Renal cortical epithelial cell (primary cell): ENCODE results near the gene ATP6V0A1. TPM values are rescaled to one million over a fixed set of nuclear protein-coding genes. Genes with fewer than 3 reads are reported as not detected.
A peak's percentile ranks its signal among the peaks of the same experiment; 100 is the strongest.
"Not testable (repeated sequence)": the region's sequence is repeated elsewhere in the genome, so short reads cannot be mapped to it uniquely, and the experiment has no call there.

ENCODE experiments used
- DNase-seq: peaks from one replicate; pipeline ENCODE4 v3.0.0-alpha.2; 2011; ENCODE audit warnings: low read depth
- total RNA-seq: library from RNA; depleted of rRNA; stranded (reverse); fragments of >200 nt; gene quantifications from 2 replicates; pipeline ENCODE4 v1.2.3, GENCODE V29; 2014

The ATP6V0A1 gene
- 43.6 and 137 TPM in 2 replicates for total RNA-seq

DNA sequence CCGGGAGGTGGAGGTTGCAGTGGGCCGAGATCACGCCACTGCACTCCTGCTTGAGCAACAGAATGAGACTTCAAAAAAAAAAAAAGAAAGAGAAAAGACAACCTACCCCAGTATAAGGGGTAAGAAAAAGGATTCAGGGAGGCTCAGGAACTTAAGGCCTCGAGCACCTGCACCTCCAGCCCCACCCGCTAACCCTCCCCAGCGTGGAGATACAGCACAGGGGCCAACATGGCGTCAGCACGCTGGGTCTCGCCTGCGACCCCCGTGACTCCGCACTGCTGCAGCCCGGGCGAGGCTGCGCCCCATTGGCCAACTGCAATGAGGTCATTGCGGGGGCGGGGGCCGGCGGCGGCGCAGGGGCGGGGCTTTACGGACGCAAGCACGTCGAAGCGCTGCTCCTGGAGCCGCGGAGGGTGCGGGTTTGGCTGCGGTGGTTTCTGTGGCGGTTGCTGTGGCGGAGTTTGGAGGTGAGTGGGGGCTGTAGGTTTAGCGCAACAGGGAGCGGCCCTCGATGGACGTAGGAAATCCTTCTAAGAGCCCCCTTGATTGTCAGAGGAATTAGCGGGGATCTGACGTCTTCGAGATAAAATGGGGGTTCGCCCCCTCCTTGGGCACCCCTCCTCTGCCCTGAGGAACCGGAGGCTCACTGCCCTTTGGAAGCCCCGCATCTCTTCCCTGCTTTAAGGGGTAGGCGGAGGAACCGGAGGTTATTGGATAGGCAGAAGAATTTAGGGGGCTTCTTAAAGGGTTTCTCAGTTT, at the start of gene ATP6V0A1:
ATP6V0A1 (plus strand) TSS at position 382 of the 759 bp plus-strand sequence. CDS start 2,017 bp downstream, outside the sequence.
- peak; percentile 52 for DNase-seq

DNA sequence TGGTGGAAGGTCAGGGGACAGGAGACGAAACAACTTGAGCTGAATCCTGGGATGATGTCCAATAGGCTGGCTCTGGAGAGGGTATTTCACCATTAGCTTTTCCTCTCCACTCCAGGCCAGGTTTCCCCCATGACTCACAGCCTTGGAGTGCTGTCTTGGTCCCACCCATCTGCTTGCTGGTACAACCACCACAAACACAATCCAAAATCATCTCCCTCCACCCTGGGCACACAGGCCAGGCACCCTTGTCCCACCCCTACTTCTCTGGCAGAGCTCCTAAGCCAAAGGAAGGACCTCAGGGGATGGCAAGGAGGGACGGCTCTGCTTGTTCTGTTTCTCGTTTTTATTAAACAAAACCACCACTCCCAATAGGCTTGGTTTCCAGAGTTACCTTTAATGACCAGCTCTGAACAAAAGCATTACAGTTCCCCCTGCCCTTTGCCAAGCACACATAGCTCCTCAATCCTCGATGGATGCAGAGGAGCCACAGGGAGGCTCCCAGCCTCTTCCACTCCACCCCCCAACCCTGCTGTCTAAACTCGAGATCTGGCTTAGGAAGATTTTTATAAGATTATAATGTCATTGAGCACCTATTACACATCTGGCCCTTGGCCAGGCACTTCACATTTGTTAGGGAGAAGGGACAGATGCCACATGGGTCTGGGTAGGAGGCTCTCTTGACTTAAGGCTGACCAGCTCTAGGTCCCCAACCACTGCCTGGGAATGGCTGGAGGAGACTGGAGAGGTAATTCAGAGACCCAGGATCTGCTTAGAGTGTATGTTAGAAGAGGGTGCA, 49.0 kb upstream of the ATP6V0A1 start:
- DNase-seq: peak; percentile 91

DNA sequence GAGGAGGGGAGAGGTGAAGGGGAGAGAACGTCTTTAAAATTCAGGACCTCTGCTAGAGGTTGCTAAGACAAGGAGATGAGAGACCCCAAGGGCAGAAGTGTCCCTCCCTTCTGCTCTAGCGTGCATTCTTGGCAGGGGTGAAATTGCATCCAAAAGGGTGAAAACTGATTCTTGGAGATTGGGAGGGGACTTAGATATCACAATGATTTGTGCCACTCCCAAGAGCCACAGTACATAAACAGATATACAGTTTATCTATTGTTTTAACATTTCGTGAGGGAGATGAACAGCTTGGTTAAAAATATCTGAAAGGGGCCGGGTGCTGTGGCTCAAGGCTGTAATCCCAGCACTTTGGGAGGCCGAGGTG, 48.4 kb upstream of the ATP6V0A1 start:
- no peak for DNase-seq

DNA sequence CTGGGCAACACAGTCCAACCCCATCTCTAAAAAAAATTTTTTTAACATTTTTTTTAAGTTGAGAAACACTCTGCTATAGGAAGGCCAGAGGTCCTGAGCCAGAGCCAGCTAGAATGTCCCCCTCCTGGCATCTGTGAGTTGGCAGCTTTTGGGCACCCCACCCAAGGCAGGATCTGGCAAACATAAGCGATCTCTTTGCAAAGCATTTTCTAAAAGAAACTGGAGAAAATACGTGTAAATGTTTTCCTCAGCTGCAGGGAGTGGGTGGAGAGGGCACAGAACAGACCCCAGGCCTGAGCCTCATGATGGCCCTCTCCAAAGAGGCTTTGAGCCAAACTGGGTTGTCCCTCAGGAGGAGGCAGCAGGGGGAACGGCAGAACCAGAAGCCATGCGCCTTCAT, 47.3 kb upstream of the ATP6V0A1 start:
- DNase-seq: no peak

DNA sequence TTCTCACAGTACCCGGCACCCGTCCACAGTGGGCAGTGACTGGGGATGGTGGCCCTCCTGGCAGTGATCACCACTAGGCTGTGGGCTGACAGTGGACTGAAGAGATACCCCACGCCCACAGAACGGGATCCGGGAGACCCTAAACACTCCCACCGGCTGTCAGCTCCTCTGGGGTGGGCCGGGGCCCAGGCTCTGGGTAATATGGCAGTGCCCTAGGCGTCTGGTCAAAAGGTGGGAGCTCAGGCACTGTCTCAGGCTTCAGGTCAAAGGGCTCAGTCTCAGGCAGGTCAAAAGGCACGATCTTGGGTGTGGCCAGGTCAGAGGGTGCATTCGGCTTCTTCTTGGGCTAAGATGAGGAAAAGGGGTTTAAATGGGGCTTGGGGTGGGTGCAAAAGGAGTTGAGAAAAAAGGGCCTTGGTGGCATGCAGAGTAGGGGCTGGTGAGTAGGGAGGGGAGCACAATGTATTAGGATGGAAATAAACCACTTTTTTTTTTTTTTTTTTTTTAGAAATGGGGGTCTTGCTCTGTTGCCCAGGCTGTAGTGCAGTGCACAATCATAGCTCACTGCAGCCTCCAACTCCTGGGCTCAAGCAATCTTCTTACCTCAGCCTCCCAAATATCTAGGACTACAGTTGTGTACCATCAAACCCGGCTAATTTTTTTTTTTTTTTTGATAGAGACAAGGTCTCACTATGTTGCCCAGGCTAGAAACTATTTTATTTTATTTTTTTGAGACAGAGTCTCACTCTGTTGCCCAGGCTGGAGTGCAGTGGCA, 46.6 kb upstream of the ATP6V0A1 start:
- no peak for DNase-seq

DNA sequence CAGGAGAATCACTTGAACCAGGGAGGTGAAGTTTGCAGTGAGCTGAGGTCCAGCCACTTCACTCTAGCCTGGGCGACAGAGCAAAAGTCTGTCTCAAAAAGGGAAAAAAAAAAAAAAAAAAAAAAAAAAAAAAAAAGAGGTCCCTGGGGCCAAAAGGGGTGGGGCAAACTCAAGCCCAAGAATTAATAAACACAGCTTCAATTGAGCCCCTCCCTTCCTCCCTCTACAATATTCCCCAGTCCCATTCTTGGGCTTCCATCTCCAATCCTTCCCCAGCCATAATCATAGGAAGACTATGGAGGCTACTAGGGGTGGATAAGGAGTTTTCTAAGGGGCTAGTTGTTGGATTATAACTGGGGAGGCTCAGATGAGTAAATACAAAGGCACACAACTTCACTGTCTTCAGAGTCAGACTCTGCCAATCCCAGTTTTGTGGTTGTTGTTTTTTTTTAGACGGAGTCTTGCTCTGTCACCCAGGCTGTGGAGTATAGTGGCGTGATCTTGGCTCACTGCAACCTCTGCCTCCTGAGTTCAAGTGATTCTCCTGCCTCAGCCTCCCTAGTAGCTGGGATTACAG, 45.1 kb upstream of the ATP6V0A1 start:
- DNase-seq: no peak

DNA sequence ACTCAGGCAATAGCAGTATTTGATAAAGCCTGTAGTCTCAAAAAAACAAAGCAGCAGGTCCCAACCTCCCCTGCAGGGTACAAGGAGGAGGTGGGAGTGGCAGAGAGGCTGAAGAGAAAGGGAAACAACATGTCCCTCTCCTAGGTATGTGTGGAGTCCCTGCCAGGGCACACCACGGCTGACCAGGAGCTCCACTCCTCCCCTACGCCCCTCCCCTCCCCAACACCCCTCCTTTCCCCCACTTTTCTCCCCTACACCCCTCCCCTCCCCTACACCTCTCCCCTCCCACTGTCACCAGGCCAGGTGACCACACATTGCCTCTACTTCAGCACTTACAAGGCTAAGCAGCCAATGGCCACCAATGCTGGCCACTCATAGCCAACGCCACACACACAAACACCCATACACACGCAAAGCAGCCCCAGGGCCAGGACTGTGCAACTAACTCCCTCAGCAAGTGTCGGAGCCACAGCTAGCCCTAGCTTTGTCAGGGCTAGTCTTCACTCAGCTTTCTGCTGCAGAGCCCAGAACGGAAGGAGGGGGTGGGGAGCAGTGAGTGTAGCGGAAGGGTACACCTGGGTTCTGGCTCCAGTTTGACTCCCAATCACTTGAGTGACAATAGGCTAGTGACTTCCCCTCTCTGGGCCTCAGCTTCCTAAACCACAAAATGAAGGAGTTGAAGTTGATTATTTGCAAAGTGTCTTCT, 43.8 kb upstream of the ATP6V0A1 start:
- no peak for DNase-seq

DNA sequence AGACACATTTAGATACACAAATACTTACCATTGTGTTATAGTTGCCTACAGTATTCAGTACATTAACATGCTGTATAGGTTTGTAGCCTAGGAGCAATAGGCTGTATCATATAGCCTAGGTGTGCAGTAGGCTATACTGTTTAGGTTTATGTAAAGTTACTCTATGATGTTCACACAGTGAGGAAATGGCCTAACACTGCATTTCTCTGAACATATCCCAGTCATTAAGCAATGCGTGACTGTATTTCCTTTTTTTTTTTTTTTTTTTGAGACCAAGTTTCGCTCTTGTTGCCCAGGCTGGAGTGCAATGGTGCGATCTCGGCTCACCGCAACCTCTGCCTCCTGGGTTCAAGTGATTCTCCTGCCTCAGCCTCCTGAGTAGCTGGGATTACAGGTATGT, 40.7 kb upstream of the ATP6V0A1 start:
- not testable (repeated sequence) for DNase-seq

DNA sequence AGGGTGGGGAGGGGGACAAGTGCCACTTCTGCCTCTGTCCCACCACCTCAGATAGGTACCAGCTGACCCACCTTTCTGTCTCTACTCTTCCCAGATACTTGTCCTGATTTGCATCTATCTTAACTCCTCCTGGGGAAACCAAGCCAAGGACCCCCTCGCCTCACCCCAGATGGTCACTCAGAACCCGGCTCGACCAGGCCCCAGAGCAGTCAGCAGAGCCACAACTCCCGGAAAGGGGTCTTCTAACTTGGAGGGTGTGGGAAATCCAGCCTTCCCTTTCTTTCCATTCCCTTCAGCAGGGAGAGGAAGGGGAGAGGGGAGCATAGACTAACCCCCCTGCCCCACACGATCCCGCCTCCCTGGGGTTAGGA, 37.6 kb upstream of the ATP6V0A1 start:
- no peak for DNase-seq

DNA sequence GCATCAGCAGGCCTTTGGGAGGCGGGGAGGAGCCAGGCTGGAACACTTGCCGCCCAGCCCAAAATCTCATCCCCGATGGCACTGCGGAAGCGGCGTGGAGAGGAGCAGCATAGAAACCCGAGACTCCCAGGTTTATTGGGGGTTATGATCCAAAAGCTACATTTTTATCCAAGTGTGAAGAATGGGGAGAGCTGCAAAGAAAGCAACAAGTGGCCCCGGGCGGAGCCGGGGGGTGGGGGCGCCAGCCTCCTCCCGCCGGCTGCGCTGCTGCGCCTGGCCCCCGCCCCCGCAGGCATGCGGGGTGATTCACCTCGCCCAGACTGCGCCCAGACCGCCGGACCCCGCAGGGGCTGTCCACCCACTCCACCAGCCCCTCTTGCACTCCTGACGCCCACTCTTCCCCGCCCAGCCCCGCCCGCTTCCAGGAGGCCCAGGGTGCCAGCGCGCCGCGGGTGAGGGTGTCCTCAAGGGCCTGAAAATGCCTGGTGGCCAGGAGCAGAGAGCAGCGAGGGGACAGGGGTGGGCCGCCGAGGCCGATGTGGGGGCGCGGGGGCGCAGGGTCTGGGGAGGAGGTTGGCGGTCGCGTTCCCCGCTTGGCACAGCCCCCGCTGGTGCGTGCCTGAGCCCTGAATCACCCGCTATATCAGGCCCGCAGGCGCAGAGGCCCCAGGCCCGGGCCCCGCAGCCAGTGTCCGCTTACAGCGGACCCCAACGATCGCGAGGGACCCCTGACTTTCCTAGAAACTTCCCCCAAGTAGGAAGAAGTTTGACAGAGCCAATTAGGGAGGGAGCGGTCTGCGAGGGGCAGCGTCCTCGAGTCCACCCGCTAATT, 37.0 kb upstream of the ATP6V0A1 start:
- DNase-seq: peak; percentile 44

DNA sequence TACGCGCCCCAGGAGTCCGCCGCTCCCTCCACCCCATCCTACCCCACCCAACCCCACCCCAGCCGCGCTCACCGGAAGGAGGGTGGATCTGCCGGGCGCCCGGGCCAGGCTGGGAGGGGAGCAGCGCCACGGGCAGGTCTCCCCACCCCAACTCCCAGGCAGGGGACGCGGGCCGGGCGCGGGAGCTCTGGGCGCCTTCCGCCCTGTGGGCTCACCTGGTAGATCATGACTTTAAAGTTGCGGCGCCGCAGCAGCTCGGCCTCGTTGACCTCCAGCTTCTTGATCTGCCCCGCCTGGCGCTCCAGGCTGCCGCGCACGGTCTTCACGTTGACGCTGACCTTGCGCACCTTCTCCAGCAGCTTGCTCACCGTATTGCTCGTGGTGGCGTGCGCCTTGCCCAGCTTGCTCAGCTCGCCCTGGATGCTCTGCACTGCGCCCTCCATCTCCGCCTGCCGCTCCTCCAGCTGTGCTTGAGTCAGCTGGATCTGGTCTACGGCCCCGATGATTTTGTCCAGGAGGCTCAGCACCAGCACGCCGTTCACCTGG, 36.2 kb upstream of the ATP6V0A1 start:
- peak; percentile 20 for DNase-seq

DNA sequence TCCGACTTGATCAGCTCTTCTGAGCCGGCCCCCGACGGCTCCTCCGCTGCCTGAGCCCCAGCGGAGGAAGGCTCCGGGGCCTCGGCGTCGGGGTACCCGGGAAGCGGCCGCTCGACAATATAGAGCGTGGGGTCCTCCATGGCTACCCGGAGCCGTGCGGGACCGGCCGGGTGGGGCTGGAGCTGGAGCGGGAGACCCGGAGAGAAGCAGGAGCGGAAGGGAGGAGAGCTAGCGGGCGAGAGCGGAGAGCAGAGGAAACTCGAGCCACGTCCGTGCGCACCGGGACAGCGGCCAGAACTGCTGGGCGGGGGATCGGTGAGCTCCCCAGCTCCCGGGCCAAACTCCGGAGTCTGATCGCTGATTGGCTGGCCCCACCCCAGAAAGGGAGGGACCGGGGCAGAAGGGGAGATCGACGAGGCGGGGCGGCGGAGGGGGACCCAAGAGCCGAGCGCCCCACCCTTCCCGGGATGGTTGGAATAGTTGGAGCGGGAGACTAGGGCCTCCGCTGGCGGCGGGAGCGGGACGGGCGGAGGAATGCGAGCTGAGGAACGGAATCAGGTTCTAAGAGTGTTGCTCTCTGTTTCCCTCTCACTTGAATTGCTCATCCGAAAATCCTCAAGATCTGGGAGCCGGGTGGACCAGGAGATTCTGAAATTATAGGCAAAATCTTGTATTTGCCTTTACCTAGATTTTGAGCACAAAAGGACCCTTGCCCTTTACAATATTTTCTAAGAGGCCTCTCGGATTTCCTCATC, 35.5 kb upstream of the ATP6V0A1 start, which contains the start of gene CAVIN1:
CAVIN1 (minus strand) TSS at position 299 of the 755 bp plus-strand sequence; CDS start at position 140, 159 bp downstream.
- DNase-seq: peak; percentile 75

DNA sequence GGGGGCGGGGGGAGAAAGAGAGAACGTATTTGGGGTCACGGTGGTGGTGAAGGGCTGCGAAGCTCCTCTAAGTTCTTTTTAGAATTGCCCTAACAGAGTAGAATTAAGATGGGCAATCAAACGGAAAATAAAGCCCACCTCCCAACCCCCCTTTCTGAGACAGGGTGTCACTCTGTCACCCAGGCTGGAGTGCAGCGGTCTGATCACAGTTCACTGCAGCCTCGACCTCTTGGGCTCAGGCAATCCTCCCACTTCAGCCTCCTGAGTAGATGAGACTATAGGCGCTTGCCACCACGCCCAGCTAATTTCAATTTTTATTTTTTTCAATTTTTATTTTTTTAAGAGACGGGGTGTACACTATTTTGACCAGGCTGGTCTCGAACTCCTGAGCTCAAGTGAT, 34.9 kb upstream of the ATP6V0A1 start:
- DNase-seq: no peak

DNA sequence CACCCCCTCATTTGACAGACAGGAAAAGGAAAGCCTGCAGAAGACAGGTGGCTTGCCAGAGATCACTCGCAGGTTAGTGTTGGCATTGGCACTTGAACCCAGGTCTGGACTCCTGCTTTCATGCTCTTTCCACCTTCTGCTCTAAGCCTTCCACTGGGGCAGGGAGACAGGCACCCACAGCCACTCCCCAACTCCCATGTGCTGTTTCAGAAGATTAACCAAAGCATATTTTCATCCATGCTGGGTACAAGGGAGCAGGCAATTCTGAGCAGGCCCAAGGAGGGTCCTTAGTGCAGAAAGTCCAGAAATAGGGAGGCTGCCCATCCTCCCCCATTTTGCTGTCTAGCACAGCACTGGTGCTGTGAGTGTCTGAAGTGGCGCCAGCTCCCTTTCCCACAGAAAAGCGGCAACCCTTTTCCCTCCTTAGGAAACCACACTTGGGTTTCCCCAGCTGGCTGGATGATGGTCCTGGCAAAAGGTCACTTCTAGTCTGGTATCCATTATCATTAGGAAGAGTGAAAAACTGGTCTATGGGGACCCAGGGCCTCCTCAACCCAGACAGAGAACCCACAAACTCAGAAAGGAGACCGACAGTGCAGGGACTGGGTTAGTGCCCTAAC, 33.6 kb upstream of the ATP6V0A1 start:
- DNase-seq: no peak

DNA sequence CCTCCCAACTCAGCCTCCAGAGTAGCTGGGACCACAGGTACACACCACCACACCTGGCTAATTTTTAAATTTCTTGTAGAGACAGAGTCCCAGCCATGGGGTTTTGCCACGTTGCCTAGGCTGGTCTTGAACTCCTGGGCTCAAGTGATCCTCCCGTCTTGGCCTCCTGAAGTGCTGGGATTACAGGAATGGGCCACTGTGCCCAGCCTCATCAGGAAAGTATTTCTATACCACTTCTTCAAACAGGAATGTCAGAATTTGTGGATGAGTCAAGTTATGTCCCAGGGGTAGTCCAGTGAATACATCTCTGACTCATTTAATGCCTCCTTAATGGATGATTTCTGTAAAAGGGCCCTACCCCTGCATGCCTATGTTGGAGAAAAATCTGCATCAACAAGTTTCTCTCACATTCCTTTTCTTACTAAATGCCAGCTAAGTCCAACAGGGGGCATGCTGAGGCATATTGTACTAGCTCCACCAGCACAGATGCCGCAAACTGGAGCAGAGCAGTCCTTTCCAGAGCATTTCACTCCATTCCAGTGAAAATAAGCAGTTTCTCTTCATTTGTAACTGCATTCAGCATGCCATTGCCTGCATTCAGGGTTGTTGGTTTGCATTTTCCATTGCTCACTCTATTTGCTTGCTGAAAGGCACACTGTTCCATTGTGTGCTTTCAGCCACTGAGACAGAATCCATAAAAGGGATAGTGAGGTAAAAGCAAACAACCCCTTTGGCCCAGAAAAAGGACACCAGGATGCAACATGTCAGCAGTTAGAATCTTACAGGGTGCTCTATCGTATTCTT, 30.3 kb upstream of the ATP6V0A1 start:
- DNase-seq: peak; percentile 98

DNA sequence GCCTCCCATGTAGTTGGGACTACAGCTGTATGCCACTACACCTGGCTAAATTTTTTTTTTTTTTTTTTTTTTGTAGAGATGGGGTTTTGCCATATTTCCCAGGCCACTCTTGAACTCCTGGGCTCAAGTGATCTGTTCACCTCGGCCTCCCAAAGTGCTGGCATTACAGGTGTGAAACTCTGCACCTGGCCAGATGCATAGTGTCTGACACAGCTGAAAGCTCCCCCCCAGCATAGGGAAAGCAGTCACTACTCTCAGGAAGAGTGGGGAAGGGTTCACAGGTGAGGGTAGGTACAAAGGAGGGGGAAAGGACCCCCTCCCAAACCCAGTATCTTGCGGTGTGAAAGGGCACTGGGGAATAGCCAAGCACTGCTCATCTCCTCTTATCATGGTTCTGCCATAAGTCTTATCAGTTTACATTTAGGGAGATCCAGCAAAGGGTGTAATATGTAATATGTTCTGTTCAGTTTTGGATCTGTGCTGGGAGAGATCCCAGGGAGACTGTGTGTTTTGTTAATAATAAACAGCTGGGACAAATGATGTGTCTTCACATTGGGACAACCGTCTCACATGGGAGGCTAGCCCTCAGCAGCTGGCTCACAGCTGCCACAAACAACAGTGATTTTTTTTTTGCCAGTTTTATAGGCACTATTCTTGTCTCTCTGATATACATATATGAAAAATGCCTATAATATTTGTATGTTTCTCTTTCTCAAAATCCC, 28.8 kb upstream of the ATP6V0A1 start:
- DNase-seq: no peak

DNA sequence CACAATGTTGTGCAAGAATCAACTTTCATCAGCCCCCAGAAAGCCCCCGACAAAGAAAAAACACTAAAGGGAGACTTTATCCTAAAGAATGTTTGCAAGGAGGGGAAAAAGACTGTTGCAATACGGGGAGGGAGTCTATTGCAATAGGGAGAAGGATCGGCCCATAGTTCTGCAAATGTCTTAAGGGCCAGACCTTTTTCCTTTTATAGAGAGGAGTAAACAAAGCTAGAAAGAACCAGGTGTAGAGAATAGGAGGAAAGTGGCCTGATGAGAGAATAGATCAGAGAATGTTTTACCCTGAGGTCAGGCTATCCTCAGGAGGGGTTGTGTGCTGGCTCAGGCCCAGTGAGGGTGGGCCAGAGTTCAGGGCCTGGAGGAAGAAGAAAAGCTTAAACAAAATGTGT, 26.9 kb upstream of the ATP6V0A1 start:
- DNase-seq: no peak
